Erythroblast (primary cell): Measurements from ENCODE around the gene RGPD5.
"Not testable (repeated sequence)": the region's sequence is repeated elsewhere in the genome, so short reads cannot be mapped to it uniquely, and the experiment has no call there.

ENCODE experiments used
- GATA1 ChIP-seq: IDR thresholded peaks from 2 replicates; pipeline ENCODE4 v1.6.1; 2011; ENCODE audit warnings: low read depth, mild to moderate bottlenecking, control low read depth, low read length, moderate library complexity
- POLR2A ChIP-seq: IDR thresholded peaks from 2 replicates; pipeline ENCODE4 v1.6.1; 2011; ENCODE audit warnings: mild to moderate bottlenecking, low read length

DNA sequence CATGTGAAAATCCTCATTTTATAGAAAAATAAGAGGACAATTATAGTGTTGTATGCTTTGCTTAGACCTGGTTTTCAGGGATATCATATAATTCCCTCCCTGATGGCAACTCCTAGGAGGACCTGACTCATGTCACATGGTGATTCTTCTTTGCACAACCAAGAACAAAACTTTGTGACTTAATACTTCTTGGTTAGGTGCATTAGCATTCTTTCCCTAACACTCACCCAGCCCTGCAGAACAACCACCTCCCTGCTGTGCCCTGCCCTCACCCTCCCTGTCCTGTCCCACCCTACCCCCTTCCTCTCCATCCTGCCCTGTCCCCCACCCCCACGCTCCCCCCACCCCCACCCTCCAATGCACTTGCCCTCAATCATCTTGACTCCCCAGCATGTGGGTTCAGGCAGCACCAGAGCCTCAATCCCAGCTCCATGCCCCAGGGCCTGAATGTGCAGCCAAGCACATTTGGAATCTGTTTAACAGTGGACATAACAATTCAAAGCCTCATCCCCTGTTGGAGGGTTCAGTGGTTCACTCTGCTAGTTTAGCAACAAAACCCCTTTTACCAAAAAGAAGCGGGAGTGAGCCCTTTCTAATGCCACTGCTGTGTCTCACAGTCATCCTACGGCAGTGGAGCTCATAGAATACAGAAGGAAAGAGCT lies 36.8 kb upstream of the RGPD5 start:
- TF ChIP-seq POLR2A, GATA1: not testable (repeated sequence)
